ENCODE results near the gene LMAN2.

Gene LMAN2

DNA sequence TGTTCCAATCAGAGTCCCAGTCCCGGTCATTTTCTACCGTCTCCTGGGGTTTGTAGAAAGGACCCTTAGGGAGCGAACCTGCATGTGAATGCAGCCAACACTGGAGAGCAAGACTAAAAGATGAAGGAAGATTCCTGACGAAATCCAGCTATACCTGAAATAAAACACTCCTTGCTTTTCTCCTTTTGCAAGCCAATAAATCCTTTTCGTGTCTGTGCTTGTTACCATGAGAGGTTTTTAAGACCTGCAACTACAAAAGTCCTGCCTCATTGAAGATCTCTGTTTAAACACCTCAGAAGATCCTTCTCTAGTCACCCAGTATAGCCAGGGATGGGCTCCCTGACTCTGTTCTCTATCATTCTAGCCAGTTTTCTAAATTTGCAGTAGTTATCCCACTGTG is 22.7 kb upstream of the LMAN2 start:
- ChIA-PET CTCF (interaction anchor here (0.6 to 35.1 kb wide), 4 partner anchors 8 to 80 kb away, joined by 3 to 853 read pairs (median 19); partner anchors contain the start of genes F12, PFN3 and SLC34A1), POLR2A (no interaction called here)

DNA sequence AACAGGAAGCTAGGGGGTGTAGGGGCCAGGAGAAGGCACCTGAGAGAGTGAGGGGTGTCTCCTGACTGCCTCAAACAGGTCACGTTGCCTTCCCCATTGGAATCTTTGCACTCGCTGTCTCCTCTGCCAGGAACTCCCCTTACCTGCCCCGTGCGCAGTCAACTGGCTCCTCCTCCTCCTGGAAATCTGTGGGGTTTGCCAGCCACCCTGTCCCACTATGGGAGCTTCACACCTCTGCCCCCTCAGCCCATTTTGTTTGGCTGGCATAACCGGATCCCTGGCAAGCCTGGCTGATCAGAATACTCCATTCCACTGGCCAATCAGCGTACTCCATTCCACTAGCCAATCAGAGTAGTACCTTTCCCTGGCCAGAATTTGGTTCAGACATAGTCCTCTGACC is 22.3 kb upstream of the LMAN2 start:
- ChIA-PET POLR2A (no interaction called here), CTCF (interaction anchor here (0.6 to 35.1 kb wide), 4 partner anchors 7 to 80 kb away, joined by 3 to 853 read pairs (median 19); partner anchors contain the start of genes F12, PFN3 and SLC34A1)
- TF ChIP-seq, protein P1, sequence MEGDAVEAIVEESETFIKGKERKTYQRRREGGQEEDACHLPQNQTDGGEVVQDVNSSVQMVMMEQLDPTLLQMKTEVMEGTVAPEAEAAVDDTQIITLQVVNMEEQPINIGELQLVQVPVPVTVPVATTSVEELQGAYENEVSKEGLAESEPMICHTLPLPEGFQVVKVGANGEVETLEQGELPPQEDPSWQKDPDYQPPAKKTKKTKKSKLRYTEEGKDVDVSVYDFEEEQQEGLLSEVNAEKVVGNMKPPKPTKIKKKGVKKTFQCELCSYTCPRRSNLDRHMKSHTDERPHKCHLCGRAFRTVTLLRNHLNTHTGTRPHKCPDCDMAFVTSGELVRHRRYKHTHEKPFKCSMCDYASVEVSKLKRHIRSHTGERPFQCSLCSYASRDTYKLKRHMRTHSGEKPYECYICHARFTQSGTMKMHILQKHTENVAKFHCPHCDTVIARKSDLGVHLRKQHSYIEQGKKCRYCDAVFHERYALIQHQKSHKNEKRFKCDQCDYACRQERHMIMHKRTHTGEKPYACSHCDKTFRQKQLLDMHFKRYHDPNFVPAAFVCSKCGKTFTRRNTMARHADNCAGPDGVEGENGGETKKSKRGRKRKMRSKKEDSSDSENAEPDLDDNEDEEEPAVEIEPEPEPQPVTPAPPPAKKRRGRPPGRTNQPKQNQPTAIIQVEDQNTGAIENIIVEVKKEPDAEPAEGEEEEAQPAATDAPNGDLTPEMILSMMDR (IDR thresholded peaks at IDR 0.05; ENCODE audit: insufficient read depth, low read length, missing control alignments): no peak
- H3K4me3 ChIP-seq (ENCODE audit: low read depth, low read length): no peak overlapping the region
- no peak for DNase-seq (ENCODE audit: low read depth, low spot score)

More for the DNA sequence above, 22.7 kb upstream of the LMAN2 start:
- H3K4me3 ChIP-seq (ENCODE audit: low read depth, low read length): no peak overlapping the region
- DNase-seq (ENCODE audit: low read depth, low spot score): no peak
- TF ChIP-seq, protein P1 (IDR thresholded peaks at IDR 0.05; ENCODE audit: insufficient read depth, low read length, missing control alignments): no peak

DNA sequence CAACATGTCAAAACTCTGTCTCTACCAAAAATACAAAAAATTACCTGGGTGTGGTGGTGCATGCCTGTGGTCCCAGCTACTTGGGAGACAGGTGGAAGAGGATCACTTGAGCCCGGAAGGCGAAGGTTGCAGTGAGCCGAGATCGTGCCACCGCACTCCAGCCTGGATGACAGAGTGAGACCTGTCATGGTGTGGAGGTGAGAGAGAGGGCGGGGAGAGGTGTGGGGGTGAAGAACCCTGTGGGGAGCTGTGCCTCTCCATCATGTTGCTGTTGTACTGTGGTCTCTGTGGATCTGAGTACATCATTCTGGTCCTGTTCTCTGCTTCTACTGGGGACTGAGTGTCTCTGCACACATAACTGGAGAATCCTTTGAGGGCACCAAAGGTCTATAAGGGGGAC is 21.4 kb upstream of the LMAN2 start:
- TF ChIP-seq, protein P1 (IDR thresholded peaks at IDR 0.05; ENCODE audit: insufficient read depth, low read length, missing control alignments): no peak
- no peak overlapping the region for H3K4me3 ChIP-seq (ENCODE audit: low read depth, low read length)
- DNase-seq (ENCODE audit: low read depth, low spot score): no peak
- CTCF ChIA-PET: interaction anchor here (1.0 to 35.1 kb wide), 4 partner anchors 23 to 259 kb away, joined by 3 to 853 read pairs (median 24); partner anchors contain the start of genes F12, PFN3 and SLC34A1
- POLR2A ChIA-PET: no interaction called here

DNA sequence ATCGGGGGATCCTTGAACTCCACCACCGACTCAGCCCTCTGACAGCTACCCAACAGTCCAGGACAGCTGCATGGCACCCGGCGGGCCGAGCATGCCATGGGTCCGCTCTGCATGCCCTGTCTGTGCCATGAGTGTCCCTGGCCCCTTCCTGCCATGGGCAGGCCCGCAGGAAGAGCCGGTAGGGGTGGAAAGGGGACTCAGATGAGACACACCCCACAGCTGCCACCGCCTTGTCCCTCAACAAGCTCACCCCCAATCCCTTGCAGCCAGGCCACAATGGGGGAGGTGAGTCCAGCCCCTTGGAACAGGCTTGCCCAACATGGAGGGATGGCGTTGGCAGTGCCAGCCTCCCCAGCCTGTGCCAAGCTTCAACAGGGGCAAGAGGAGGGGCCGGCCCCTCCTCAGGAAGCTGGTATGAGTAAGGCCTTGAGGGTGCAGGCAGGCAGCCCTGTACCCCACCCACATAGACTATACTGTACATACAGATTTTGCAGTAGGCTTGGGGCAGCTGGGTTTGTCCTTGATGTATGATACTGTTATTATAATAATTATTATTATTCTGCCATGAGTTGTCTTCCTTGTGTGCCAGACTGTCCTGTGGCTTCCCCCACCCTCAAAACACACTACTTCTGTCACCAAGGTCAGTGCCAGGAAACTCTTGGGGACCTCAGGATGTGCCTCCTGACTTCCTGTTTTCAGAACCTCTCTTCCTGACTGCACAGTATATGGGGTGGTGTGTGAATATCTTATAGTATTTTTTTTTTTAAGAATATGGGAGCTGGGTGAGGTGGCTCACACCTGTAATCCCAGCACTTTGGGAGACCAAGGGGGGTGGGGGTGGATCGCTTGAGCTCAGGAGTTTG is 20.8 kb upstream of the LMAN2 start:
- TF ChIP-seq, protein P1 (IDR thresholded peaks at IDR 0.05; ENCODE audit: insufficient read depth, low read length, missing control alignments): no peak
- POLR2A ChIA-PET: no interaction called here
- DNase-seq (ENCODE audit: low read depth, low spot score): no peak
- H3K4me3 ChIP-seq (ENCODE audit: low read depth, low read length): no peak overlapping the region
- CTCF ChIA-PET: interaction anchor here (0.8 to 35.1 kb wide), 12 partner anchors 6 to 259 kb away, joined by 3 to 853 read pairs (median 14); partner anchors contain the start of genes F12, LMAN2, PFN3 and SLC34A1

DNA sequence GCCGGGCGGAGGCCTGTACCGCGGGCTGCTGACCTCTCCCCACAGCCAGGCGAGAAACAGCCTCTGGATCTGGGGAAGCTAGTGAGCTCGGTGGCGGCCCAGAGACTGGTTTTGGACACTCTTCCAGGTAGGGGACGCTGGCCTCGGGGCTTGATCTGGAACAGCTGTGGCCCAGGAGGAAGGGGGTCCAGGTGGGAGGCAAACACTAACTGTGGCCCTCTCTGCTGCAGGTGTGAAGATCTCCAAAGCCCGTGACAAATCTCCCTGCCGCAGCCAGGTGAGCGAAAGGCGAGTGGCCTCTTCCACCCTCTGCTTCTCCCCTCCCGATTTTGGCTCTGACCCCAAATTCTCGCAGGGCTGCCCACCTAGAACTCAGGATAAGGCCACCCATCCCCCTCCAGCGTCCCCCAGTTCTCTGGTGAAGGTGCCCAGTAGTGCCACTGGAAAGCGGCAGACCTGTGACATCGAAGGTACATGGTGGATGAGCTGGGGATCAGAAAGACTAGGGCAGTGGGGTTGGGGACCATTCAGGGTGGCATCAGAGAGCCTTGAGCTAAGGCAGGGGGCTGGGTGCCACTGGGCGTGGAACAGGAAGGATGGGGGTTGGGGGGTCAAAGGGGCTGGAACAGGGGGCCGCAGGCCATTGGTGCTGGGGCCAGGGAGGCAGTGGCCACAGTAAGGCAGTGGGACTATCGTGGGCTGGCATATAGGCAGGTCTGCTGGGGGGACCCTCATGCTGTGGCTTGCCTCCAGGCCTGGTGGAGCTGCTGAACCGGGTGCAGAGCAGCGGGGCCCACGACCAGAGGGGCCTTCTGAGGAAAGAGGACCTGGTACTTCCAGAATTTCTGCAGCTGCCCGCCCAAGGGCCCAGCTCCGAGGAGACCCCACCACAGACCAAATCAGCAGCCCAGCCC is 19.9 kb upstream of the LMAN2 start:
- ChIA-PET POLR2A (no interaction called here), CTCF (interaction anchor here (0.8 to 35.1 kb wide), 18 partner anchors 7 to 258 kb away, joined by 3 to 853 read pairs (median 6); partner anchors contain the start of genes F12, LMAN2, PFN3 and RGS14)
- TF ChIP-seq, protein P1 (IDR thresholded peaks at IDR 0.05; ENCODE audit: insufficient read depth, low read length, missing control alignments): no peak
- peak overlapping the region; percentile 60 for H3K4me3 ChIP-seq (ENCODE audit: low read depth, low read length)
- DNase-seq (ENCODE audit: low read depth, low spot score): no peak

All from AG04449 (cell line).